Liver (tissue), 3 donors: ENCODE data around the gene NLRP13.

Experiments
- EGR1 ChIP-seq, 2 donors: IDR thresholded peaks; 2 replicates each; pipeline ENCODE4 v1.6.1; 2016 to 2018; ENCODE audit warnings: antibody characterized with exemption in 2 of 2, low read depth in 2 of 2
- HNF4G ChIP-seq: IDR thresholded peaks from 2 replicates; pipeline ENCODE4 v1.6.1; 2016; ENCODE audit warnings: antibody characterized with exemption
- JUND ChIP-seq, 2 donors: IDR thresholded peaks; 2 replicates each; pipeline ENCODE4 v1.6.1; 2016; ENCODE audit warnings: antibody characterized with exemption in 2 of 2
- RAD21 ChIP-seq, 2 donors: IDR thresholded peaks; 2 replicates each; pipeline ENCODE4 v1.6.1; 2016; ENCODE audit warnings: antibody characterized with exemption in 2 of 2, mild to moderate bottlenecking in 2 of 2
- SP1 ChIP-seq: IDR thresholded peaks from 2 replicates; pipeline ENCODE4 v1.6.1; 2018; ENCODE audit warnings: antibody characterized with exemption, mild to moderate bottlenecking
- TAF1 ChIP-seq: conservative IDR thresholded peaks from 2 replicates; pipeline ENCODE4 v1.6.1; 2016; ENCODE audit warnings: antibody characterized with exemption, mild to moderate bottlenecking
- YY1 ChIP-seq: IDR thresholded peaks from 2 replicates; pipeline ENCODE4 v1.6.1; 2016; ENCODE audit warnings: antibody characterized with exemption, mild to moderate bottlenecking
- ZBTB33 ChIP-seq: IDR thresholded peaks from 2 replicates; pipeline ENCODE4 v1.6.1; 2016; ENCODE audit warnings: antibody characterized with exemption
- TF ChIP-seq, protein P1 (sequence below): IDR thresholded peaks from 2 replicates; pipeline ENCODE4 v1.6.1; 2016; ENCODE audit warnings: antibody characterized with exemption
- TF ChIP-seq, protein P2 (sequence below): fragments of 150-350 bp; IDR thresholded peaks from 2 replicates; pipeline ENCODE4 v1.5.1; 2017; ENCODE audit warnings: improper control_type of control experiment, low read depth, low read length; ENCODE audit not compliant: missing input control
- TF ChIP-seq, protein P3 (sequence below): IDR thresholded peaks from 2 replicates; pipeline ENCODE4 v1.6.1; 2016; ENCODE audit warnings: antibody characterized with exemption, mild to moderate bottlenecking
- donor health status: healthy.
- donor health status: healthy.

GRCh38 chr19:55857974-55858373 is 74.2 kb downstream of the NLRP13 start:
- TF ChIP-seq, protein P1, sequence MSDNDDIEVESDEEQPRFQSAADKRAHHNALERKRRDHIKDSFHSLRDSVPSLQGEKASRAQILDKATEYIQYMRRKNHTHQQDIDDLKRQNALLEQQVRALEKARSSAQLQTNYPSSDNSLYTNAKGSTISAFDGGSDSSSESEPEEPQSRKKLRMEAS = no peak
- TF ChIP-seq, protein P2, sequence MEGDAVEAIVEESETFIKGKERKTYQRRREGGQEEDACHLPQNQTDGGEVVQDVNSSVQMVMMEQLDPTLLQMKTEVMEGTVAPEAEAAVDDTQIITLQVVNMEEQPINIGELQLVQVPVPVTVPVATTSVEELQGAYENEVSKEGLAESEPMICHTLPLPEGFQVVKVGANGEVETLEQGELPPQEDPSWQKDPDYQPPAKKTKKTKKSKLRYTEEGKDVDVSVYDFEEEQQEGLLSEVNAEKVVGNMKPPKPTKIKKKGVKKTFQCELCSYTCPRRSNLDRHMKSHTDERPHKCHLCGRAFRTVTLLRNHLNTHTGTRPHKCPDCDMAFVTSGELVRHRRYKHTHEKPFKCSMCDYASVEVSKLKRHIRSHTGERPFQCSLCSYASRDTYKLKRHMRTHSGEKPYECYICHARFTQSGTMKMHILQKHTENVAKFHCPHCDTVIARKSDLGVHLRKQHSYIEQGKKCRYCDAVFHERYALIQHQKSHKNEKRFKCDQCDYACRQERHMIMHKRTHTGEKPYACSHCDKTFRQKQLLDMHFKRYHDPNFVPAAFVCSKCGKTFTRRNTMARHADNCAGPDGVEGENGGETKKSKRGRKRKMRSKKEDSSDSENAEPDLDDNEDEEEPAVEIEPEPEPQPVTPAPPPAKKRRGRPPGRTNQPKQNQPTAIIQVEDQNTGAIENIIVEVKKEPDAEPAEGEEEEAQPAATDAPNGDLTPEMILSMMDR = no peak
- TF ChIP-seq EGR1 (IDR thresholded peaks at IDR 0.05; ENCODE audit: low read depth in 2 of 2) = no peak
- TF ChIP-seq, protein P3, sequence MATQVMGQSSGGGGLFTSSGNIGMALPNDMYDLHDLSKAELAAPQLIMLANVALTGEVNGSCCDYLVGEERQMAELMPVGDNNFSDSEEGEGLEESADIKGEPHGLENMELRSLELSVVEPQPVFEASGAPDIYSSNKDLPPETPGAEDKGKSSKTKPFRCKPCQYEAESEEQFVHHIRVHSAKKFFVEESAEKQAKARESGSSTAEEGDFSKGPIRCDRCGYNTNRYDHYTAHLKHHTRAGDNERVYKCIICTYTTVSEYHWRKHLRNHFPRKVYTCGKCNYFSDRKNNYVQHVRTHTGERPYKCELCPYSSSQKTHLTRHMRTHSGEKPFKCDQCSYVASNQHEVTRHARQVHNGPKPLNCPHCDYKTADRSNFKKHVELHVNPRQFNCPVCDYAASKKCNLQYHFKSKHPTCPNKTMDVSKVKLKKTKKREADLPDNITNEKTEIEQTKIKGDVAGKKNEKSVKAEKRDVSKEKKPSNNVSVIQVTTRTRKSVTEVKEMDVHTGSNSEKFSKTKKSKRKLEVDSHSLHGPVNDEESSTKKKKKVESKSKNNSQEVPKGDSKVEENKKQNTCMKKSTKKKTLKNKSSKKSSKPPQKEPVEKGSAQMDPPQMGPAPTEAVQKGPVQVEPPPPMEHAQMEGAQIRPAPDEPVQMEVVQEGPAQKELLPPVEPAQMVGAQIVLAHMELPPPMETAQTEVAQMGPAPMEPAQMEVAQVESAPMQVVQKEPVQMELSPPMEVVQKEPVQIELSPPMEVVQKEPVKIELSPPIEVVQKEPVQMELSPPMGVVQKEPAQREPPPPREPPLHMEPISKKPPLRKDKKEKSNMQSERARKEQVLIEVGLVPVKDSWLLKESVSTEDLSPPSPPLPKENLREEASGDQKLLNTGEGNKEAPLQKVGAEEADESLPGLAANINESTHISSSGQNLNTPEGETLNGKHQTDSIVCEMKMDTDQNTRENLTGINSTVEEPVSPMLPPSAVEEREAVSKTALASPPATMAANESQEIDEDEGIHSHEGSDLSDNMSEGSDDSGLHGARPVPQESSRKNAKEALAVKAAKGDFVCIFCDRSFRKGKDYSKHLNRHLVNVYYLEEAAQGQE = no peak
- TF ChIP-seq HNF4G = no peak
- TF ChIP-seq TAF1 = no peak
- no peak for TF ChIP-seq RAD21 (IDR thresholded peaks at IDR 0.05)
- no peak for TF ChIP-seq YY1
- TF ChIP-seq ZBTB33 = no peak
- no peak for TF ChIP-seq JUND (IDR thresholded peaks at IDR 0.05)
- TF ChIP-seq SP1 = no peak
